K562 (cell line): Measurements from ENCODE around the gene CEP120. TPM values are rescaled to one million over a fixed set of nuclear protein-coding genes. Genes with fewer than 3 reads are reported as not detected.

ENCODE experiments used
- ADNP ChIP-seq: fragments of 200-800 bp; sonication (Bioruptor generic); IDR thresholded peaks from 2 replicates; pipeline ENCODE4 v1.6.1; 2016; ENCODE audit warnings: missing genetic modification characterization, missing compliant biosample characterization
- BRF1 ChIP-seq: IDR thresholded peaks from 3 replicates; pipeline ENCODE4 v1.6.1; 2011; ENCODE audit warnings: borderline replicate concordance, mild to moderate bottlenecking; ENCODE audit not compliant: insufficient read length; ENCODE audit errors: extremely low read depth
- CREBBP ChIP-seq: IDR thresholded peaks from one replicate; pipeline ENCODE4 v1.6.1; 2012; ENCODE audit warnings: low read depth, mild to moderate bottlenecking, control low read depth, inconsistent platforms, low read length
- HNRNPH1 ChIP-seq: fragments of 200-400 bp; formaldehyde crosslinking; optimal IDR thresholded peaks from 2 replicates; pipeline ENCODE3; 2017; ENCODE audit warnings: low read depth, mild to moderate bottlenecking, low read length, moderate library complexity
- KDM4B ChIP-seq, 2 experiments: fragments of 450-650 bp in 1 of 2; sonication (generic) in 1 of 2; IDR thresholded peaks; 2 replicates each; pipeline ENCODE4 v1.6.1; 2016 to 2017; ENCODE audit warnings: borderline replicate concordance in 2 of 2, antibody characterized with exemption in 1 of 2, low read depth in 1 of 2, mild to moderate bottlenecking in 1 of 2
- MXI1 ChIP-seq: IDR thresholded peaks from 2 replicates; pipeline ENCODE4 v1.6.1; 2011; ENCODE audit warnings: low read depth, mild to moderate bottlenecking, improper control_type of control experiment, low read length
- NR2C1 ChIP-seq, 2 experiments: fragments of 450-650 bp; IDR thresholded peaks; 2 replicates each; pipeline ENCODE4 v1.6.1; 2017; ENCODE audit warnings: mild to moderate bottlenecking in 2 of 2, antibody characterized with exemption in 1 of 2, inconsistent platforms in 1 of 2, missing compliant biosample characterization in 1 of 2, missing genetic modification characterization in 1 of 2
- PHB2 ChIP-seq: fragments of 450-650 bp; IDR thresholded peaks from 2 replicates; pipeline ENCODE4 v1.6.1; 2017; ENCODE audit warnings: low read depth
- SMARCC2 ChIP-seq: fragments of 450-650 bp; IDR thresholded peaks from 2 replicates; pipeline ENCODE4 v1.6.1; 2017; ENCODE audit warnings: antibody characterized with exemption, moderate library complexity, mild to moderate bottlenecking, low read depth
- YY1 ChIP-seq, 3 experiments: IDR thresholded peaks; 2 replicates each; pipeline ENCODE4 v1.6.1; 2011; ENCODE audit warnings: low read length in 2 of 3, mild to moderate bottlenecking in 2 of 3, moderate library complexity in 2 of 3, borderline replicate concordance in 1 of 3, control low read depth in 1 of 3, low read depth in 1 of 3; ENCODE audit not compliant: insufficient read depth in 3 of 3, insufficient replicate concordance in 2 of 3, control insufficient read depth in 1 of 3, insufficient read length in 1 of 3; ENCODE audit errors: extremely low read depth in 1 of 3
- ZNF165 ChIP-seq: fragments of 250-450 bp; sonication (Bioruptor Pico); IDR thresholded peaks from 2 replicates; pipeline ENCODE4 v1.4.0; 2020; ENCODE audit warnings: borderline replicate concordance
- ZNF232 ChIP-seq: sonication (generic); formaldehyde crosslinking; IDR thresholded peaks from 2 replicates; pipeline ENCODE4 v1.8.0; 2022; ENCODE audit warnings: mild to moderate bottlenecking, missing genetic modification reagents
- ZNF274 ChIP-seq: IDR thresholded peaks from 2 replicates; pipeline ENCODE4 v1.6.1; 2011; ENCODE audit warnings: low read depth, mild to moderate bottlenecking, low read length, moderate library complexity, borderline replicate concordance
- ZNF311 ChIP-seq: fragments of 250-450 bp; sonication (Bioruptor Pico); IDR thresholded peaks from 2 replicates; pipeline ENCODE4 v1.4.0; 2020; ENCODE audit warnings: mild to moderate bottlenecking, moderate library complexity
- ZNF444 ChIP-seq: fragments of 250-450 bp; sonication (Bioruptor Pico); IDR thresholded peaks from 2 replicates; pipeline ENCODE4 v1.4.0; 2020; ENCODE audit warnings: mild to moderate bottlenecking, moderate library complexity
- polyA plus RNA-seq, 8 experiments: library from polyadenylated mRNA; depleted of rRNA in 4 of 8; stranded (reverse) in 5 of 8; unstranded in 3 of 8; fragments of >200 nt; fragmentation: Nextera tagmentation in 2 of 8; fragmentation: Illumina TruSeq in 1 of 8; extraction: Ambion mirVana in 2 of 8; extraction: Trizol in 1 of 8; gene quantifications; 2 replicates each; pipeline versions ENCODE4 v1.2.1 to v1.2.3, GENCODE V29; 2011 to 2014; ENCODE audit warnings: inconsistent platforms in 1 of 8, missing spikeins in 1 of 8
- total RNA-seq, 7 experiments: library from RNA; depleted of rRNA in 6 of 7; stranded (reverse); fragments of >200 nt in 6 of 7; fragmentation: Illumina TruSeq in 2 of 7; extraction: Trizol in 2 of 7; gene quantifications; 2 replicates each; pipeline versions ENCODE4 v1.2.1 to v1.2.3, GENCODE V29; 2011 to 2021; ENCODE audit warnings: low replicate concordance in 1 of 7
- TF ChIP-seq, protein P1 (sequence below): fragments of 450-650 bp; IDR thresholded peaks from 2 replicates; pipeline ENCODE4 v1.6.1; 2016; ENCODE audit warnings: low read depth, mild to moderate bottlenecking, moderate library complexity
- TF ChIP-seq, protein P2 (sequence below), 2 experiments: fragments of 450-650 bp; IDR thresholded peaks; 2 replicates each; pipeline ENCODE4 v1.6.1; 2016
- TF ChIP-seq, protein P3 (sequence below): fragments of 150-350 bp; IDR thresholded peaks from 2 replicates; pipeline ENCODE4 v1.6.1; 2014; ENCODE audit warnings: low read depth, mild to moderate bottlenecking, low read length, borderline replicate concordance
- TF ChIP-seq, protein P4 (sequence below): fragments of 450-650 bp; formaldehyde crosslinking; IDR thresholded peaks from 2 replicates; pipeline ENCODE4 v1.4.0; 2022; ENCODE audit warnings: mild to moderate bottlenecking, moderate library complexity

Gene CEP120
- total and polyA plus RNA-seq, 9 of the 15 experiments (the other 6 are each of a cell fraction or from before 2014, with no cell fraction given) = 3.3 to 24.9 (median 14.4) TPM

DNA sequence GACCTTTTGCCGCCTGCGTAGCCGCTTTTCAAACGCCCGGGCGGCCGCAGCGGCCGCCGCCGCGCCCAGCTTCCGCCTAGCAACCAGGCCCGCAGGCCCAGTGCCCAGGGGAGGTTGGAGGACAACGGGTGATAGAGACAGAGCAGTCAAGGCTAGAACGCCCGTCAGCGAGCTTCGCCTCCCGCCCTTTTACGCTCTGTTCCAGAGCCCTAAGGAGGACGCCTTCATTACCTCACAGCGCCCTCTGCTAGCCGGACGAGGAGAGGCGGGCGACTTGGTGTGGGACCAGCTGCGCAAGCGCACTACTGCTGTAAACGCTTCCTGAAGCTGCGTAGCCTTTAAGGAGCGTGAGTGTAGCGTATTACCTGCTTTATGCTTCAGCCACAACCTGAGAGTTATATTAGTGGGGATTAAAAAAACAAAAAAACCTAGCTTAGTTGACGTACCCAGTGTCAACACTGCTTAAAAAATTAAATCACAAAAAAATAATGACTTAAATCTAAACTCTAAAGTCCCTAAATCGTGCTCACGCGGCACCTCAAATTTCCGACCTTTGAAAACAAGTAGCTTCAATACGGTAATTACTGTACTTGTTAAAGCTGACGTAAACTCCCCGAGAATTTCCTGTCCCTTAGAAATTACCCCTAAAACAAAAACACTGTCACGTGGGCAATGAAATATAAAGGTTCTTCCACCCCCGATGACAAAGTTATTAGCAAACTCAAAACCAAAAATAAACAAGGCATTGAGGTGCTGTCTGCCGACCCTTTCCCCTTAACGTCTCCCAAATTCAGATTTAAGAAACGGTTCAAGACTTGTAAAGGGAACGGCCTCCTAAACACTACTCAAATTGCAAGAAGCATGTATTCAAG lies at the start of gene CEP120 (continued):
- TF ChIP-seq NR2C1 (IDR thresholded peaks at IDR 0.05) (no peak), NR2C1 (tag; IDR thresholded peaks at IDR 0.05) (no peak), ZNF165 (CRISPR knock-in tag) (no peak), CREBBP (no peak), ZNF311 (CRISPR knock-in tag) (no peak), BRF1 (no peak), ADNP (tag) (no peak), KDM4B (IDR thresholded peaks at IDR 0.05; ENCODE audit: borderline replicate concordance in 2 of 2, low read depth in 1 of 2) (peak in 1 of 2 experiments; percentile 87; a peak in 1 of 4 replicates), SMARCC2 (no peak), ZNF274 (no peak), ZNF444 (CRISPR knock-in tag) (no peak), MXI1 (no peak), YY1 (IDR thresholded peaks at IDR 0.05; ENCODE audit: borderline replicate concordance in 1 of 3, control insufficient read depth in 1 of 3, extremely low read depth in 1 of 3, insufficient read depth in 3 of 3, insufficient read length in 1 of 3, insufficient replicate concordance in 2 of 3, low read depth in 1 of 3, low read length in 2 of 3) (peak in 2 of 3 experiments; percentile 76 to 87), HNRNPH1 (no peak), ZNF232 (CRISPR knock-in tag) (no peak), PHB2 (no peak)
- TF ChIP-seq, protein P1, sequence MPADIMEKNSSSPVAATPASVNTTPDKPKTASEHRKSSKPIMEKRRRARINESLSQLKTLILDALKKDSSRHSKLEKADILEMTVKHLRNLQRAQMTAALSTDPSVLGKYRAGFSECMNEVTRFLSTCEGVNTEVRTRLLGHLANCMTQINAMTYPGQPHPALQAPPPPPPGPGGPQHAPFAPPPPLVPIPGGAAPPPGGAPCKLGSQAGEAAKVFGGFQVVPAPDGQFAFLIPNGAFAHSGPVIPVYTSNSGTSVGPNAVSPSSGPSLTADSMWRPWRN = no peak
- TF ChIP-seq, protein P2, sequence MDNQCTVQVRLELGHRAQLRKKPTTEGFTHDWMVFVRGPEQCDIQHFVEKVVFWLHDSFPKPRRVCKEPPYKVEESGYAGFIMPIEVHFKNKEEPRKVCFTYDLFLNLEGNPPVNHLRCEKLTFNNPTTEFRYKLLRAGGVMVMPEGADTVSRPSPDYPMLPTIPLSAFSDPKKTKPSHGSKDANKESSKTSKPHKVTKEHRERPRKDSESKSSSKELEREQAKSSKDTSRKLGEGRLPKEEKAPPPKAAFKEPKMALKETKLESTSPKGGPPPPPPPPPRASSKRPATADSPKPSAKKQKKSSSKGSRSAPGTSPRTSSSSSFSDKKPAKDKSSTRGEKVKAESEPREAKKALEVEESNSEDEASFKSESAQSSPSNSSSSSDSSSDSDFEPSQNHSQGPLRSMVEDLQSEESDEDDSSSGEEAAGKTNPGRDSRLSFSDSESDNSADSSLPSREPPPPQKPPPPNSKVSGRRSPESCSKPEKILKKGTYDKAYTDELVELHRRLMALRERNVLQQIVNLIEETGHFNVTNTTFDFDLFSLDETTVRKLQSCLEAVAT (IDR thresholded peaks at IDR 0.05) = no peak
- TF ChIP-seq, protein P3, sequence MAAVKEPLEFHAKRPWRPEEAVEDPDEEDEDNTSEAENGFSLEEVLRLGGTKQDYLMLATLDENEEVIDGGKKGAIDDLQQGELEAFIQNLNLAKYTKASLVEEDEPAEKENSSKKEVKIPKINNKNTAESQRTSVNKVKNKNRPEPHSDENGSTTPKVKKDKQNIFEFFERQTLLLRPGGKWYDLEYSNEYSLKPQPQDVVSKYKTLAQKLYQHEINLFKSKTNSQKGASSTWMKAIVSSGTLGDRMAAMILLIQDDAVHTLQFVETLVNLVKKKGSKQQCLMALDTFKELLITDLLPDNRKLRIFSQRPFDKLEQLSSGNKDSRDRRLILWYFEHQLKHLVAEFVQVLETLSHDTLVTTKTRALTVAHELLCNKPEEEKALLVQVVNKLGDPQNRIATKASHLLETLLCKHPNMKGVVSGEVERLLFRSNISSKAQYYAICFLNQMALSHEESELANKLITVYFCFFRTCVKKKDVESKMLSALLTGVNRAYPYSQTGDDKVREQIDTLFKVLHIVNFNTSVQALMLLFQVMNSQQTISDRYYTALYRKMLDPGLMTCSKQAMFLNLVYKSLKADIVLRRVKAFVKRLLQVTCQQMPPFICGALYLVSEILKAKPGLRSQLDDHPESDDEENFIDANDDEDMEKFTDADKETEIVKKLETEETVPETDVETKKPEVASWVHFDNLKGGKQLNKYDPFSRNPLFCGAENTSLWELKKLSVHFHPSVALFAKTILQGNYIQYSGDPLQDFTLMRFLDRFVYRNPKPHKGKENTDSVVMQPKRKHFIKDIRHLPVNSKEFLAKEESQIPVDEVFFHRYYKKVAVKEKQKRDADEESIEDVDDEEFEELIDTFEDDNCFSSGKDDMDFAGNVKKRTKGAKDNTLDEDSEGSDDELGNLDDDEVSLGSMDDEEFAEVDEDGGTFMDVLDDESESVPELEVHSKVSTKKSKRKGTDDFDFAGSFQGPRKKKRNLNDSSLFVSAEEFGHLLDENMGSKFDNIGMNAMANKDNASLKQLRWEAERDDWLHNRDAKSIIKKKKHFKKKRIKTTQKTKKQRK = no peak
- TF ChIP-seq, protein P4, sequence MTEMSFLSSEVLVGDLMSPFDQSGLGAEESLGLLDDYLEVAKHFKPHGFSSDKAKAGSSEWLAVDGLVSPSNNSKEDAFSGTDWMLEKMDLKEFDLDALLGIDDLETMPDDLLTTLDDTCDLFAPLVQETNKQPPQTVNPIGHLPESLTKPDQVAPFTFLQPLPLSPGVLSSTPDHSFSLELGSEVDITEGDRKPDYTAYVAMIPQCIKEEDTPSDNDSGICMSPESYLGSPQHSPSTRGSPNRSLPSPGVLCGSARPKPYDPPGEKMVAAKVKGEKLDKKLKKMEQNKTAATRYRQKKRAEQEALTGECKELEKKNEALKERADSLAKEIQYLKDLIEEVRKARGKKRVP = no peak
